Left forelimb (tissue), 1 donor: ENCODE measurements around the gene CYP26B1.

Source experiments
- DNase-seq: peaks from one replicate; pipeline ENCODE4 v3.0.0-alpha.2; 2018; ENCODE audit warnings: low spot score

The CYP26B1 gene

DNA sequence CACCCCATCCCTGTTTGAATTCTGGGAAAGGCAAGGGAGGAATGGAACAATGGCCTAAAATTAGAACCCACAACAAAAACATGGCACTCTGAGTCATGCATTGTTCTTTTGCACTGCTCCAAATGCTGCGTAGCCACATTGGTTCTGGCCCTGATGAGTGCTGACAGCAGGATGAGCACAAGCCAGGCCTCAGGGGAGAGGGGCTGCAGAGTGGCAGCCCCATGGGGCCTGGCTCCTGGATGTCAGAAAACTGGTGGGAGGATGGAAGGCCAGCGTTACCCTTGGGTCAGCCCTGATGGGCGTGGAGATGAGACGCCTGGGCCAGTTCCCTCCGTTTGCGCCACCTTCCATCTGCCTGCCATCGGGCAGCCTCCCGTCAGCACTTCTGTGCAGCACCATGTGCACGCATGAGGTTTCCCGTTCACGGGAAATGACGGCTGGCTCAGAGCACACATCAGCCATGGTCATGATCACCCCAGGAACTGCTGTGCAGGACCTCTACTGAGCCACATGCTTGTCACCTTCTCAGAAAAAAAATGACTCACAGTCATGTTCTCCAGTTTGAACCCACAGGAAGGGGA lies 65.6 kb downstream of the CYP26B1 start:
- no peak for DNase-seq

DNA sequence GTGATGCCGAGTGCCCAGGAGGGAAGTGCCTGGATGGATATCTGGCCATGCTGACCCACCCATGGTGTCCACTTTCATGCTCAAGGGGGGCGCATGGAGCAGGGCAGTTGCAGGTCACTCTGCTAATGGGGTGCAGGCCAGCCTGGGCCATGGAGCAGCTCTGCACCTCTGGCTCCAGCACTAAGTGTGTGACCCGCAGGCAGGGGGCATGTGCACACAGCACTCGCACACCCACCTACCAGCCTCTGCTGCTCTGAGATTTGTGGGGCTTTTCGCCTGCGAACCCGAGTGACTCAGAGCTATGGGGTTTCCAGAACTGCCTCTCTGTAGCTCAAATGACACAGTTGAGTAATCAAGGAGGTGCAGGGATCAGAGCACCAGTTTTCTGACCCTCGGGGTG lies 66.2 kb downstream of the CYP26B1 start:
- no peak for DNase-seq

DNA sequence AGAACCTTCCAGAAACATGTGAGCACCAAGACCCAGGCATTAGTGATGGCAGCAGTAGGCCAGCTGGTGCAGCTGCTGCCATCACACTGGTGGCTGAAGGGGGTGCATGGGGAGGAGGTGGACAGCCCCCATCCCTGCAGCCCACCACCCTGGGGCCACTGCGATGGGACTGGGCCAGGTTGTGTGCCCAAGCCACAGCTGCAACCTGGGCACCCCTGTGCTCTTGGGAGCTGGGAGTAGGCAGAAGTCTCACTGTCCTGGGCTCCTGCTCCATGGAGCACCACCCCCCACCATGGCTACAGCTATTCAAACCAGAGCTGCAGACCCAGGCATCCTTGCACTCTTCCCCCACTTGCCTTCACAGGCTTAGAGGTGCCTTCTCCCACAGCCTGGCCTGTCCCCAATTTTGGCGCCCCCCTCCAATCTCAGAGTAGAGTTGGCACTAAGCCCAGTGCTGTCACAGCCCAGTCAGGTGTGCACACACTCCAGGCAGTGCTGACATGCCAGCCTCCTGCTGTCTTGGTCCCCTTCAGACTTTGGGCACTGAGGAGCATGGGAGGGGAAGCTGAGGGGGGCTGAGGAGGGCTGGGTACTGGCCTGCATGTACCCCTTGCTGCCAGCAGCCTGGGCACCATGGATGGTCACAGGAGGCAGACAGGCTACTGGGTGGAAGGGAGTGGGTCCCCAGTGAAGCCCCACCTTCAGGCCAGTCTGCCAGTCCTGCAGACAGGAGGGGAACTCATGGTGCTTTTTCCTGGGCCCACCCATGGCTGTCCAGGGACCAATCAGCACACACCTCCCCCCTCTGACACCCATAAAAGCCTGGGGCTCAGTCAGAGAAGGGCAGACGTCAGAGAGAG lies 67.1 kb downstream of the CYP26B1 start:
- no peak for DNase-seq
